Mesothelial cell of epicardium (in vitro differentiated cells): ENCODE results near the gene SLIT3. TPM values are rescaled to one million over a fixed set of nuclear protein-coding genes. Genes with fewer than 3 reads are reported as not detected.

Experiments
- DNase-seq, 2 experiments: peaks; one replicate each; pipeline ENCODE4 v3.0.0; 2021; ENCODE audit warnings: low spot score in 2 of 2; ENCODE audit not compliant: unreplicated experiment in 2 of 2
- H3K27ac Mint-ChIP-seq: 2 replicates; pipeline ENCODE4 v1.8.0; 2021; ENCODE audit warnings: mixed read lengths
- H3K27me3 Mint-ChIP-seq: 2 replicates; pipeline ENCODE4 v1.8.0; 2021; ENCODE audit warnings: low read depth, mixed read lengths
- H3K36me3 Mint-ChIP-seq: 2 replicates; pipeline ENCODE4 v1.8.0; 2021; ENCODE audit warnings: mixed read lengths
- H3K4me1 Mint-ChIP-seq: 2 replicates; pipeline ENCODE4 v1.8.0; 2021; ENCODE audit warnings: mixed read lengths
- H3K4me3 Mint-ChIP-seq: 2 replicates; pipeline ENCODE4 v1.8.0; 2021; ENCODE audit warnings: mild to moderate bottlenecking, moderate library complexity, mixed read lengths
- H3K9me3 Mint-ChIP-seq: 2 replicates; pipeline ENCODE4 v1.8.0; 2021; ENCODE audit warnings: mixed read lengths
- total RNA-seq: library from RNA; stranded (reverse); gene quantifications from 3 replicates; pipeline ENCODE4 v1.2.1, GENCODE V29; 2021
- TF ChIP-seq, protein P1 (sequence below): fragments of 200-600 bp; sonication (generic); IDR thresholded peaks from one replicate; pipeline ENCODE4 v1.5.0; 2021; ENCODE audit warnings: antibody characterized with exemption; ENCODE audit not compliant: unreplicated experiment

The SLIT3 gene
- total RNA-seq, 1 donor from 2014 or later = 65.1 TPM

- no peaks in the 10 kb centered on the region for H3K4me1 Mint-ChIP-seq
- TF ChIP-seq, protein P1, sequence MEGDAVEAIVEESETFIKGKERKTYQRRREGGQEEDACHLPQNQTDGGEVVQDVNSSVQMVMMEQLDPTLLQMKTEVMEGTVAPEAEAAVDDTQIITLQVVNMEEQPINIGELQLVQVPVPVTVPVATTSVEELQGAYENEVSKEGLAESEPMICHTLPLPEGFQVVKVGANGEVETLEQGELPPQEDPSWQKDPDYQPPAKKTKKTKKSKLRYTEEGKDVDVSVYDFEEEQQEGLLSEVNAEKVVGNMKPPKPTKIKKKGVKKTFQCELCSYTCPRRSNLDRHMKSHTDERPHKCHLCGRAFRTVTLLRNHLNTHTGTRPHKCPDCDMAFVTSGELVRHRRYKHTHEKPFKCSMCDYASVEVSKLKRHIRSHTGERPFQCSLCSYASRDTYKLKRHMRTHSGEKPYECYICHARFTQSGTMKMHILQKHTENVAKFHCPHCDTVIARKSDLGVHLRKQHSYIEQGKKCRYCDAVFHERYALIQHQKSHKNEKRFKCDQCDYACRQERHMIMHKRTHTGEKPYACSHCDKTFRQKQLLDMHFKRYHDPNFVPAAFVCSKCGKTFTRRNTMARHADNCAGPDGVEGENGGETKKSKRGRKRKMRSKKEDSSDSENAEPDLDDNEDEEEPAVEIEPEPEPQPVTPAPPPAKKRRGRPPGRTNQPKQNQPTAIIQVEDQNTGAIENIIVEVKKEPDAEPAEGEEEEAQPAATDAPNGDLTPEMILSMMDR = no peak
- no peak for DNase-seq
- H3K4me3 Mint-ChIP-seq = no peak overlapping the region
- peaks cover 5% of the 10 kb centered on the region for H3K27me3 Mint-ChIP-seq
- peaks cover 29% of the 10 kb centered on the region for H3K9me3 Mint-ChIP-seq
- H3K27ac Mint-ChIP-seq = no peak overlapping the region
- peaks cover 20% of the 10 kb centered on the region for H3K36me3 Mint-ChIP-seq
Observed at GRCh38 chr5:169242175-169242848, 58.6 kb downstream of the SLIT3 start.

DNA sequence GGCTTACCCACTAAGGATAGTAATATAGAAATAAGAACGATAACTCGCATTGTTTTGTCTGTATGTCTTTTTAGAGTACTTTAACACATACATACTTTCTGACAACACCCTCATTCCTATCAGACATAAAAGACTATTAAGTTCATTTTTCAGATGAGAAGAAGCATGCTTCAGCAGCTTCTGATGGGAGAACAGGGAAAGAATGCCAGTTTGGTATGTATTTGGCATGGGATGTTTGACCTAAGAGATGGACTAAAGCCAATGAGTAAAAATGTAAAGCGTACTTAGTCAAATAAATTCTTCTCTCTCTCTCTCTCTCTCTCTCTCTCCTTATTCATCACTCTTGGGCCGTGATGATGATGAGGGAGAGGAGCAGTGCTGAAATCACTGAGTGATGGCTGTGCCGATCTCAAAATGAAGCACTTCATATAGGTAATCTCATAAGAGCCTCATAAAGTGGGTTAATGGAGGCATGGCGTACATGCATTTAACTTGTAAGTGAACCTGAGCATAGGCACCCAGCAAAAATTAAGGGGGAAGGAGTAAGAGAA, 71.5 kb downstream of the SLIT3 start:
- Mint-ChIP-seq H3K9me3 (peaks cover 15% of the 10 kb centered on the region), H3K27me3 (no peaks in the 10 kb centered on the region), H3K27ac (peak overlapping the region; percentile 65), H3K36me3 (peaks cover 6% of the 10 kb centered on the region), H3K4me3 (no peak overlapping the region), H3K4me1 (peaks cover 33% of the 10 kb centered on the region)
- TF ChIP-seq, protein P1 = no peak
- DNase-seq = no peak

DNA sequence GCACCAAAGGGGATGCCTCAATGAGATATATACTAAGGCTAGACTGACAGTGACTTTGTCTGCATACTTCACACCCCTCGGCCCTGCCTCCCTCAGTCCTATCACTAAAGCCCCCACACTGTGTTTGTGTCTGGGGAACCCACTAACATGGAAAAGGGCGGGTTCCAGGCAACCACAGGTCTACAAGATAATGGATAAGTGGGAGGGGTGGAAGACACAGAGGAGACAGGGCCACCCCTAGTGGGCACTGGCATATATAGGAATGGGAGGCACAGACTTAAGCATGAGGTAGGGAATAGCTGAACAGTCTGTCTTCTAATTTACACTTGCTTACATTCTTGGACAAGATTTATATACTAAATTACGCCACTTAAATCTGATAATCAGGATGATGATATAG, 74.0 kb downstream of the SLIT3 start:
- Mint-ChIP-seq H3K27ac (no peak overlapping the region), H3K36me3 (peaks cover 3% of the 10 kb centered on the region), H3K9me3 (peaks cover 10% of the 10 kb centered on the region), H3K4me3 (no peak overlapping the region), H3K27me3 (no peaks in the 10 kb centered on the region), H3K4me1 (peaks cover 53% of the 10 kb centered on the region)
- DNase-seq = no peak
- TF ChIP-seq, protein P1 = no peak

DNA sequence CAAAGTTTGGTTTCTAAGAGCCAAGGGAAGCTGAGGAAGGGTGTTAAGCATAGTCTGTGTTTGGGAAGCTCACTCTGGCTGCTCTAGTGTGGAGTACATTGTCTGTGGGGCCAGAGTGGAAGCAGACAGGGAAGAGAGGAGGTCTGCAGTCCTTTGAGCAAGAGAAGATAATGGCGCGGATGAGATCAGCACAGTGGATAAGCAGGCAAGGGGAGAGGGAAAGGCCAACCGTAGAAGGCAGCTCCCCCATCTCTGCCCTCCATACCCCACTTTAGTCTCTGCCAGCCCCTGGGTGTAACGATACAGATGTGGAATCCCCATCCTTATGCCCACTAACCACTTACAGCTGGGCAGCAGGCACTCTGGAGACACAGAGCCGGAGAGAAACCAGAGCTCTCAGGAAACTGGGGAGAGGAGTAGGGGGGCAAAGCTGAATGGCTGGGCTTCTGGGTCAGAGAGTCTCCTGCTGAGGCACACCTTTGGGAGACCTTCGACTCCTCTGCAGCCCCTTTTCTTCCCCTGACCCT, 75.0 kb downstream of the SLIT3 start:
- H3K36me3 Mint-ChIP-seq = no peaks in the 10 kb centered on the region

GRCh38 chr5:169223595-169223953, 77.4 kb downstream of the SLIT3 start:
- TF ChIP-seq, protein P1 = no peak
- Mint-ChIP-seq H3K27ac (peak overlapping the region; percentile 72), H3K27me3 (peaks cover 2% of the 10 kb centered on the region), H3K36me3 (no peaks in the 10 kb centered on the region), H3K4me1 (peaks cover 55% of the 10 kb centered on the region), H3K9me3 (no peaks in the 10 kb centered on the region), H3K4me3 (no peak overlapping the region)
- no peak for DNase-seq

More for the DNA sequence above, 75.0 kb downstream of the SLIT3 start:
- Mint-ChIP-seq H3K4me3 (no peak overlapping the region), H3K4me1 (peaks cover 51% of the 10 kb centered on the region), H3K27me3 (peaks cover 2% of the 10 kb centered on the region), H3K9me3 (no peaks in the 10 kb centered on the region), H3K27ac (peak overlapping the region; percentile 50)
- DNase-seq = no peak
- TF ChIP-seq, protein P1 = no peak
